ENCODE measurements around the gene GPR180. TPM values are rescaled to one million over a fixed set of nuclear protein-coding genes. Genes with fewer than 3 reads are reported as not detected.

The GPR180 gene
- total and polyA plus RNA-seq, 2 experiments from 2014 or later = 3.7 to 9.5 TPM

DNA sequence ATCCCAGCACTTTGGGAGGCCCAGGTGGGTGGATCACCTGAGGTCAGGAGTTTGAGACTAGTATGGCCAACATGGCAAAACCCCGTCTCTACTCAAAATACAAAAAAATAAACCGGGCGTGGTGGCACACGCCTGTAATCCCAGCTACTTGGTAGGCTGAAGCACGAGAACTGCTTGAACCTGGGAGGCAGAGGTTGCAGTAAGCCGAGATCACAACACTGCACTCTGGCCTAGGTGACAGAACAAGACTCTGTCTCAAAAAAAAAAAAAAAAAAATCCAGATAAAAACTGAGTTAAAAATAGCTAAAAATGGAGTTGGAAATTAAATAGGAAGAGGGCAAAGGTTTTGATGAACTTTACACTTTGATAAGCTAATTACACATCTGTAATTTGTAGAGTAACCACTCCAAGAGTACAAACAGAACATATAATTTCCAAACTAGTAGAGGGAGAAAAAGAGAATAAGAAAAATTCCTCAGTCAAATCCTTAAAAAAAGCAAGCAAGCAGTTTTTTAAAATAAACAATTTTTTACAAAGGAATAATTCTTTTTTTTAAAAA lies 16.0 kb upstream of the GPR180 start:
- no peak overlapping the region for H3K4me3 Mint-ChIP-seq
- H3K27ac Mint-ChIP-seq = no peak overlapping the region
- peaks cover 32% of the 10 kb centered on the region for H3K36me3 ChIP-seq (ENCODE audit: insufficient read depth)
- H3K4me1 Mint-ChIP-seq = no peaks in the 10 kb centered on the region
- no peak overlapping the region for H3K27ac ChIP-seq (ENCODE audit: low read depth)
- TF ChIP-seq ZNF462 (CRISPR knock-in tag; IDR thresholded peaks at IDR 0.05) (no peak), JUNB (IDR thresholded peaks at IDR 0.05; ENCODE audit: unreplicated experiment) (no peak), CTCF (conservative IDR thresholded peaks at IDR 0.05; ENCODE audit: low read depth in 2 of 2) (no peak), REST (IDR thresholded peaks at IDR 0.05; ENCODE audit: unreplicated experiment) (no peak), POLR2AphosphoS5 (IDR thresholded peaks at IDR 0.05; ENCODE audit: low read depth) (no peak), EZH2phosphoT487 (IDR thresholded peaks at IDR 0.05; ENCODE audit: unreplicated experiment) (no peak), CREB1 (CRISPR knock-in tag; IDR thresholded peaks at IDR 0.05; ENCODE audit: low read depth) (no peak), ZNF114 (CRISPR knock-in tag; IDR thresholded peaks at IDR 0.05) (no peak)
- TF ChIP-seq, protein P1, sequence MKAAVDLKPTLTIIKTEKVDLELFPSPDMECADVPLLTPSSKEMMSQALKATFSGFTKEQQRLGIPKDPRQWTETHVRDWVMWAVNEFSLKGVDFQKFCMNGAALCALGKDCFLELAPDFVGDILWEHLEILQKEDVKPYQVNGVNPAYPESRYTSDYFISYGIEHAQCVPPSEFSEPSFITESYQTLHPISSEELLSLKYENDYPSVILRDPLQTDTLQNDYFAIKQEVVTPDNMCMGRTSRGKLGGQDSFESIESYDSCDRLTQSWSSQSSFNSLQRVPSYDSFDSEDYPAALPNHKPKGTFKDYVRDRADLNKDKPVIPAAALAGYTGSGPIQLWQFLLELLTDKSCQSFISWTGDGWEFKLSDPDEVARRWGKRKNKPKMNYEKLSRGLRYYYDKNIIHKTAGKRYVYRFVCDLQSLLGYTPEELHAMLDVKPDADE (IDR thresholded peaks at IDR 0.05) = no peak
- no peaks in the 10 kb centered on the region for H3K27me3 ChIP-seq (ENCODE audit: insufficient read depth)
- no peaks in the 10 kb centered on the region for H3K27me3 Mint-ChIP-seq (ENCODE audit: insufficient read depth, low read depth, poor library complexity)
- peaks cover 70% of the 10 kb centered on the region for H3K36me3 Mint-ChIP-seq (ENCODE audit: low read depth)
- DNase-seq (ENCODE audit: low spot score) (no peak), ATAC-seq (no peak)
- no peaks in the 10 kb centered on the region; the same call in 2 of the 3 replicates for H3K9me3 Mint-ChIP-seq
- H3K4me3 ChIP-seq = no peak overlapping the region
- no peak overlapping the region for H2AFZ ChIP-seq
- H3K4me1 ChIP-seq (ENCODE audit: insufficient read depth) = no peaks in the 10 kb centered on the region
- peaks cover 18% of the 10 kb centered on the region; the same call in 1 of the 2 replicates for H3K79me2 ChIP-seq (replicated peaks; ENCODE audit: insufficient read depth)
- H3F3A ChIP-seq (replicated peaks; ENCODE audit: low read depth) = no peaks in the 10 kb centered on the region
- no peaks in the 10 kb centered on the region for H4K20me1 ChIP-seq (replicated peaks; ENCODE audit: insufficient read depth)
- no peaks in the 10 kb centered on the region for H3K9me2 ChIP-seq (ENCODE audit: insufficient read depth)
- H3K4me2 ChIP-seq = no peak overlapping the region
